HEK293T (cell line): ENCODE results near the gene FAM149B1.

Experiments
- ELF4 ChIP-seq: fragments of 450-650 bp; IDR thresholded peaks from 2 replicates; pipeline ENCODE4 v1.6.1; 2017; ENCODE audit warnings: antibody characterized with exemption
- FOXA1 ChIP-seq: fragments of 450-650 bp; IDR thresholded peaks from 2 replicates; pipeline ENCODE4 v1.6.1; 2016; ENCODE audit warnings: mild to moderate bottlenecking
- FOXK2 ChIP-seq: fragments of 450-650 bp; IDR thresholded peaks from 2 replicates; pipeline ENCODE4 v1.6.1; 2016; ENCODE audit warnings: mild to moderate bottlenecking
- NFRKB ChIP-seq: fragments of 450-650 bp; IDR thresholded peaks from 2 replicates; pipeline ENCODE4 v1.6.1; 2016; ENCODE audit warnings: mild to moderate bottlenecking, moderate library complexity
- SP1 ChIP-seq: fragments of 450-650 bp; IDR thresholded peaks from 2 replicates; pipeline ENCODE4 v1.6.1; 2017
- SUZ12 ChIP-seq: fragments of 450-650 bp; IDR thresholded peaks from 2 replicates; pipeline ENCODE4 v1.6.1; 2016; ENCODE audit warnings: mild to moderate bottlenecking
- TARDBP ChIP-seq: fragments of 450-650 bp; IDR thresholded peaks from 2 replicates; pipeline ENCODE4 v1.6.1; 2016
- TF ChIP-seq, protein P1 (sequence below): fragments of 450-650 bp; IDR thresholded peaks from 2 replicates; pipeline ENCODE4 v1.6.1; 2016

DNA sequence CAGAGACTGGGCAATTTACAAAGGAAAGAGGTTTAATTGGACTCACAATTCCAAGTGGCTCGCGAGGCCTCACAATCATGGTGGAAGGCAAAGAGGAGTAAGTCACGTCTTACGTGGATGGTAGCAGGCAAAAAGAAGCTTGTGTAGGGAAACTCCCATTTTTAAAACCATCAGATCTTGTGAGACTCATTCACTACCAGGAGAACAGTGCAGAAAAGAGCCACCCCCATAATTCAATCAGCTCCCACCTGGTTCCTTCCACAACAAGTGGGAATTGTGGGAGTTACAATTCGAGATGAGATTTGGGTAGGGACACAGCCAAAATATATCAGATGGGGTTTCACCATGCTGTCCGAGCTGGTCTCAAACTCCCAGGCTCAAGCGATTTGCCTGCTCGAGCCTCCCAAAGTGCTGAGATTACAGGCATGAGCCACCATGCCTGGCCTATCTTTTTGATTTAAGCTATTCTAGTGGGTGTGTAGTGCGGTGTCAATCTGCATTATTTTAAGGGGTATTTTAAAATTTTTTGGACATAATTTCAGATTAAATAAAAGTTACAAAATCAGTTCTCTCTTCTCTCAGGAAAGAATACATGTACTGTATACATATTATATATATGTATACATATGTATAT is 93.6 kb downstream of the FAM149B1 start:
- no peak for TF ChIP-seq SP1
- TF ChIP-seq SUZ12 = no peak
- TF ChIP-seq, protein P1, sequence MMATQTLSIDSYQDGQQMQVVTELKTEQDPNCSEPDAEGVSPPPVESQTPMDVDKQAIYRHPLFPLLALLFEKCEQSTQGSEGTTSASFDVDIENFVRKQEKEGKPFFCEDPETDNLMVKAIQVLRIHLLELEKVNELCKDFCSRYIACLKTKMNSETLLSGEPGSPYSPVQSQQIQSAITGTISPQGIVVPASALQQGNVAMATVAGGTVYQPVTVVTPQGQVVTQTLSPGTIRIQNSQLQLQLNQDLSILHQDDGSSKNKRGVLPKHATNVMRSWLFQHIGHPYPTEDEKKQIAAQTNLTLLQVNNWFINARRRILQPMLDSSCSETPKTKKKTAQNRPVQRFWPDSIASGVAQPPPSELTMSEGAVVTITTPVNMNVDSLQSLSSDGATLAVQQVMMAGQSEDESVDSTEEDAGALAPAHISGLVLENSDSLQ = no peak
- TF ChIP-seq FOXA1 = no peak
- TF ChIP-seq FOXK2 = no peak
- no peak for TF ChIP-seq ELF4
- TF ChIP-seq NFRKB = no peak
- no peak for TF ChIP-seq TARDBP
